A673 (cell line): Measurements from ENCODE around the gene SSH2.

Experiments used
- CTCF ChIP-seq: fragments of 300-800, 200-600 bp; sonication (generic); conservative IDR thresholded peaks from 2 replicates; pipeline ENCODE4 v1.5.1; 2017; ENCODE audit warnings: low read depth, mild to moderate bottlenecking, antibody characterized with exemption, low read length, moderate library complexity, mixed read lengths
- EZH2 ChIP-seq: fragments of 200-600 bp; sonication (generic); IDR thresholded peaks from 2 replicates; pipeline ENCODE4 v1.6.1; 2017; ENCODE audit warnings: borderline replicate concordance, low read depth, mild to moderate bottlenecking, mixed read lengths, antibody characterized with exemption, low read length; ENCODE audit not compliant: poor library complexity, severe bottlenecking

DNA sequence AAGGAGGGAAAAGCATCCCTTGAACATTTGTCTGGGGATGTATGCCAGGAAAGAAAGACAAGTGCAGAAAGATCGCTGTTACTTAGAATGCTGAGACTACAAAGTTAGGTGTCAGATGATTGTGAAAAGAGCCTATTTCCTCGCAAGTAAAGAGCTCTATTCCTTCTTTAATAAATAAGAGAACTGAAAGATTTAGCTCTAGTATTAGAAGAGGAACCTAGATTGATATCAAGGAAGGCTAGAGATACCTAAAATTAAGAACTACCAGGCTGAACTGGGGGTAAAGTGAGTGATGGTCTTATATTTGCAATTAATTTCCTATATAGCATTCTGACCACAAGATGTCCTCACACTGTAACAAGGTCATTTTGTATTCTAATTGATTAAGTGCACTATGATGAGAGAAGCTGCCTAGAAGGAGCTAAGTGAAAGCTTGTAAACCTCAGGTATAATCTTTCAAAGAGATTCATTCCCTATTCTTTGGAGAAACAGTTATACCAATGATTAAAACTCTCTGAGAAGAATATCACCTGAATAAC, 62.3 kb downstream of the SSH2 start:
- TF ChIP-seq CTCF (peak; percentile 48), EZH2 (no peak)
